HepG2 (cell line): ENCODE measurements around the gene RARA. TPM values are rescaled to one million over a fixed set of nuclear protein-coding genes. Genes with fewer than 3 reads are reported as not detected.

Source experiments
- BHLHE40 ChIP-seq: IDR thresholded peaks from 2 replicates; pipeline ENCODE4 v1.6.1; 2011; ENCODE audit warnings: low read length, improper control_type of control experiment
- CAMTA2 ChIP-seq: sonication (generic); formaldehyde crosslinking; IDR thresholded peaks from 2 replicates; pipeline ENCODE4 v1.4.0; 2020; ENCODE audit warnings: mild to moderate bottlenecking, missing genetic modification reagents, borderline replicate concordance
- EP300 ChIP-seq, 3 experiments: sonication (generic) in 1 of 3; formaldehyde crosslinking in 1 of 3; IDR thresholded peaks; 2 replicates each; pipeline versions ENCODE4 v1.5.1 to v1.6.1; 2011 to 2020; ENCODE audit warnings: low read depth in 2 of 3, low read length in 2 of 3, borderline replicate concordance in 1 of 3, improper control_type of control experiment in 1 of 3, mild to moderate bottlenecking in 1 of 3, missing genetic modification reagents in 1 of 3, moderate library complexity in 1 of 3
- FOXA1 ChIP-seq, 2 experiments: fragments of 450-650 bp in 1 of 2; sonication (generic) in 1 of 2; formaldehyde crosslinking in 1 of 2; IDR thresholded peaks; 2 replicates each; pipeline versions ENCODE4 v1.4.0 to v1.6.1; 2016 to 2020; ENCODE audit warnings: missing genetic modification reagents in 1 of 2
- GLI4 ChIP-seq: sonication (generic); formaldehyde crosslinking; IDR thresholded peaks from 2 replicates; pipeline ENCODE4 v1.5.1; 2020; ENCODE audit warnings: missing genetic modification reagents, mild to moderate bottlenecking, moderate library complexity, borderline replicate concordance
- NFE2 ChIP-seq: sonication (generic); formaldehyde crosslinking; IDR thresholded peaks from 2 replicates; pipeline ENCODE4 v1.4.0; 2020; ENCODE audit warnings: missing genetic modification reagents
- RBM22 ChIP-seq: fragments of 200-400 bp; formaldehyde crosslinking; optimal IDR thresholded peaks from 2 replicates; pipeline ENCODE3; 2017; ENCODE audit warnings: mild to moderate bottlenecking, low read length, moderate library complexity
- ZBTB3 ChIP-seq: sonication (generic); formaldehyde crosslinking; IDR thresholded peaks from 2 replicates; pipeline ENCODE4 v1.4.0; 2020; ENCODE audit warnings: low read depth, mild to moderate bottlenecking, moderate library complexity, missing genetic modification reagents, borderline replicate concordance
- ZFP36L2 ChIP-seq: sonication (generic); formaldehyde crosslinking; IDR thresholded peaks from 2 replicates; pipeline ENCODE4 v1.4.0; 2020; ENCODE audit warnings: missing genetic modification reagents
- ZNF17 ChIP-seq: sonication (generic); formaldehyde crosslinking; IDR thresholded peaks from 2 replicates; pipeline ENCODE4 v1.5.0; 2020; ENCODE audit warnings: mild to moderate bottlenecking, missing genetic modification reagents
- ZNF563 ChIP-seq: sonication (generic); formaldehyde crosslinking; IDR thresholded peaks from 2 replicates; pipeline ENCODE4 v1.8.0; 2022; ENCODE audit warnings: mild to moderate bottlenecking, moderate library complexity, missing genetic modification reagents
- ZNF576 ChIP-seq: sonication (generic); formaldehyde crosslinking; IDR thresholded peaks from 2 replicates; pipeline ENCODE4 v1.4.0; 2020; ENCODE audit warnings: mild to moderate bottlenecking, missing genetic modification reagents
- ZNF598 ChIP-seq: sonication (generic); formaldehyde crosslinking; IDR thresholded peaks from 2 replicates; pipeline ENCODE4 v1.5.1; 2020; ENCODE audit warnings: mild to moderate bottlenecking, missing genetic modification reagents, borderline replicate concordance
- ZNF841 ChIP-seq: sonication (generic); formaldehyde crosslinking; IDR thresholded peaks from 2 replicates; pipeline ENCODE4 v1.8.1; 2023; ENCODE audit warnings: missing genetic modification reagents, borderline replicate concordance
- ZNF878 ChIP-seq: sonication (generic); formaldehyde crosslinking; IDR thresholded peaks from 2 replicates; pipeline ENCODE4 v1.8.1; 2023; ENCODE audit warnings: mild to moderate bottlenecking, missing genetic modification reagents, moderate library complexity
- polyA plus RNA-seq, 8 experiments: library from polyadenylated mRNA; depleted of rRNA in 3 of 8; stranded (reverse) in 7 of 8; unstranded in 1 of 8; fragments of >200 nt; fragmentation: Illumina TruSeq in 4 of 8; extraction: Trizol in 4 of 8; gene quantifications; 2 replicates each; pipeline versions ENCODE4 v1.2.1 to v1.2.3, GENCODE V29; 2011 to 2016; ENCODE audit warnings: low read depth in 4 of 8, missing spikeins in 1 of 8, mixed read lengths in 1 of 8; ENCODE audit not compliant: insufficient read depth in 1 of 8
- total RNA-seq, 5 experiments: library from RNA; depleted of rRNA; stranded (reverse); fragments of >200 nt; fragmentation: Illumina TruSeq; extraction: Trizol; gene quantifications; 2 replicates each; pipeline ENCODE4 v1.2.3, GENCODE V29; 2016; ENCODE audit warnings: low read depth in 1 of 5
- TF ChIP-seq, protein P1 (sequence below): sonication (generic); formaldehyde crosslinking; IDR thresholded peaks from 2 replicates; pipeline ENCODE4 v1.4.0; 2020; ENCODE audit warnings: missing genetic modification reagents
- TF ChIP-seq, protein P2 (sequence below): sonication (generic); formaldehyde crosslinking; IDR thresholded peaks from 2 replicates; pipeline ENCODE4 v1.4.0; 2020; ENCODE audit warnings: missing genetic modification reagents
- TF ChIP-seq, protein P3 (sequence below): sonication (generic); formaldehyde crosslinking; IDR thresholded peaks from 2 replicates; pipeline ENCODE4 v1.5.0; 2020; ENCODE audit warnings: missing genetic modification reagents

Gene RARA
- total and polyA plus RNA-seq, 2 of the 13 experiments (the other 11 are each of a cell fraction or from before 2014, with no cell fraction given) = 6.4 to 8.6 TPM

DNA sequence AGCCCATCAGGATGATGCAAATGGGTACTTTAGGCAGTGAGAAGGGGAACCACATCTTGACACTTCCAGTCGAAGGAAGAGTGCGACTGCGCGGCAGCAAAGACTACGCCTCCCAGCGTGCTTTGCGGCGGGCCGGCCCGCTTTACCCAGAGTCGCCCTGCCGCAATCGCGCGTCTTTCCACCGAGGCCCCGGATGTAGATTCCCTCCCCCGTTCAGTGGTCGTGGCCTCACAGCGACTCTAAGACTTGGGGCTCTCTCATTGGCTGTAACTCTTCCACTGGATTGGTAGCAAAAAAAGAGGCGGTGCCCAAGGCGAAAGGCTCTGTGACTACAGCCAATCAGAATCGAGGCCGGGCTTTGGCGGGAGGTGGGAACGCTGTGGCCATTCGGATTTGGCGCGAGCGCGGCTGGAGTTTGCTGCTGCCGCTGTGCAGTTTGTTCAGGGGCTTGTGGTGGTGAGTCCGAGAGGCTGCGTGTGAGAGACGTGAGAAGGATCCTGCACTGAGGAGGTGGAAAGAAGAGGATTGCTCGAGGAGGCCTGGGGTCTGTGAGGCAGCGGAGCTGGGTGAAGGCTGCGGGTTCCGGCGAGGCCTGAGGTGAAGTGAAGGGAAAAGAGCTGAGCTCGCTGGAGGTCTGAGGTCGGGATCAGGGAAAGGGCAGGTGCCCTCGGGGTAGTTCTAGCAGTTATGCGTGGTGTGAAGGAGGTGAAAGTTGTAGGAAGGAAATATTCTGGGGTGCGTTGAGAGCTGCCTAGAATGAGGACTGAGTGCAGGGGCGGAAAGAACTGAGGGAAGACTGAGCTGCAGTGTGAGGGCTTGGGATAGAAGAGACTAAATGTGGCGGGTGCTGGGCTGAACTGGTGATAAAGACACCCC is 21.2 kb upstream of the RARA start, which contains the start of gene CDC6 (continued):
- TF ChIP-seq, protein P1, sequence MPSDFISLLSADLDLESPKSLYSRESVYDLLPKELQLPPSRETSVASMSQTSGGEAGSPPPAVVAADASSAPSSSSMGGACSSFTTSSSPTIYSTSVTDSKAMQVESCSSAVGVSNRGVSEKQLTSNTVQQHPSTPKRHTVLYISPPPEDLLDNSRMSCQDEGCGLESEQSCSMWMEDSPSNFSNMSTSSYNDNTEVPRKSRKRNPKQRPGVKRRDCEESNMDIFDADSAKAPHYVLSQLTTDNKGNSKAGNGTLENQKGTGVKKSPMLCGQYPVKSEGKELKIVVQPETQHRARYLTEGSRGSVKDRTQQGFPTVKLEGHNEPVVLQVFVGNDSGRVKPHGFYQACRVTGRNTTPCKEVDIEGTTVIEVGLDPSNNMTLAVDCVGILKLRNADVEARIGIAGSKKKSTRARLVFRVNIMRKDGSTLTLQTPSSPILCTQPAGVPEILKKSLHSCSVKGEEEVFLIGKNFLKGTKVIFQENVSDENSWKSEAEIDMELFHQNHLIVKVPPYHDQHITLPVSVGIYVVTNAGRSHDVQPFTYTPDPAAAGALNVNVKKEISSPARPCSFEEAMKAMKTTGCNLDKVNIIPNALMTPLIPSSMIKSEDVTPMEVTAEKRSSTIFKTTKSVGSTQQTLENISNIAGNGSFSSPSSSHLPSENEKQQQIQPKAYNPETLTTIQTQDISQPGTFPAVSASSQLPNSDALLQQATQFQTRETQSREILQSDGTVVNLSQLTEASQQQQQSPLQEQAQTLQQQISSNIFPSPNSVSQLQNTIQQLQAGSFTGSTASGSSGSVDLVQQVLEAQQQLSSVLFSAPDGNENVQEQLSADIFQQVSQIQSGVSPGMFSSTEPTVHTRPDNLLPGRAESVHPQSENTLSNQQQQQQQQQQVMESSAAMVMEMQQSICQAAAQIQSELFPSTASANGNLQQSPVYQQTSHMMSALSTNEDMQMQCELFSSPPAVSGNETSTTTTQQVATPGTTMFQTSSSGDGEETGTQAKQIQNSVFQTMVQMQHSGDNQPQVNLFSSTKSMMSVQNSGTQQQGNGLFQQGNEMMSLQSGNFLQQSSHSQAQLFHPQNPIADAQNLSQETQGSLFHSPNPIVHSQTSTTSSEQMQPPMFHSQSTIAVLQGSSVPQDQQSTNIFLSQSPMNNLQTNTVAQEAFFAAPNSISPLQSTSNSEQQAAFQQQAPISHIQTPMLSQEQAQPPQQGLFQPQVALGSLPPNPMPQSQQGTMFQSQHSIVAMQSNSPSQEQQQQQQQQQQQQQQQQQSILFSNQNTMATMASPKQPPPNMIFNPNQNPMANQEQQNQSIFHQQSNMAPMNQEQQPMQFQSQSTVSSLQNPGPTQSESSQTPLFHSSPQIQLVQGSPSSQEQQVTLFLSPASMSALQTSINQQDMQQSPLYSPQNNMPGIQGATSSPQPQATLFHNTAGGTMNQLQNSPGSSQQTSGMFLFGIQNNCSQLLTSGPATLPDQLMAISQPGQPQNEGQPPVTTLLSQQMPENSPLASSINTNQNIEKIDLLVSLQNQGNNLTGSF (CRISPR knock-in tag) = peak; percentile 22; the same call in 1 of the 2 replicates
- TF ChIP-seq ZNF878 (CRISPR knock-in tag) (peak; percentile 97), CAMTA2 (no peak; the same call in 1 of the 2 replicates), FOXA1 (IDR thresholded peaks at IDR 0.05) (no peak), FOXA1 (CRISPR knock-in tag; IDR thresholded peaks at IDR 0.05) (peak; percentile 25; the same call in 1 of the 2 replicates), ZNF598 (CRISPR knock-in tag) (peak; percentile 93; the same call in 1 of the 2 replicates), ZNF17 (no peak), RBM22 (no peak), ZNF563 (CRISPR knock-in tag) (peak; percentile 76; the same call in 1 of the 2 replicates), NFE2 (0 out of 2 replicates have a peak, but pooled peaks have one; percentile 41), BHLHE40 (no peak; the same call in 1 of the 2 replicates), ZBTB3 (CRISPR knock-in tag) (no peak; the same call in 1 of the 2 replicates), GLI4 (no peak; the same call in 1 of the 2 replicates), EP300 (IDR thresholded peaks at IDR 0.05; ENCODE audit: low read depth in 2 of 2, low read length in 2 of 2) (peak; percentile 5 to 16; a peak in 1 of 4 replicates), EP300 (CRISPR knock-in tag; IDR thresholded peaks at IDR 0.05; ENCODE audit: borderline replicate concordance) (no peak; the same call in 1 of the 2 replicates), ZFP36L2 (CRISPR knock-in tag) (no peak), ZNF841 (CRISPR knock-in tag) (0 out of 2 replicates have a peak, but pooled peaks have one; percentile 29), ZNF576 (CRISPR knock-in tag) (no peak)
- TF ChIP-seq, protein P2, sequence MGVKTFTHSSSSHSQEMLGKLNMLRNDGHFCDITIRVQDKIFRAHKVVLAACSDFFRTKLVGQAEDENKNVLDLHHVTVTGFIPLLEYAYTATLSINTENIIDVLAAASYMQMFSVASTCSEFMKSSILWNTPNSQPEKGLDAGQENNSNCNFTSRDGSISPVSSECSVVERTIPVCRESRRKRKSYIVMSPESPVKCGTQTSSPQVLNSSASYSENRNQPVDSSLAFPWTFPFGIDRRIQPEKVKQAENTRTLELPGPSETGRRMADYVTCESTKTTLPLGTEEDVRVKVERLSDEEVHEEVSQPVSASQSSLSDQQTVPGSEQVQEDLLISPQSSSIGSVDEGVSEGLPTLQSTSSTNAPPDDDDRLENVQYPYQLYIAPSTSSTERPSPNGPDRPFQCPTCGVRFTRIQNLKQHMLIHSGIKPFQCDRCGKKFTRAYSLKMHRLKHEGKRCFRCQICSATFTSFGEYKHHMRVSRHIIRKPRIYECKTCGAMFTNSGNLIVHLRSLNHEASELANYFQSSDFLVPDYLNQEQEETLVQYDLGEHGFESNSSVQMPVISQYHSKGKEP = no peak; the same call in 1 of the 2 replicates
- TF ChIP-seq, protein P3, sequence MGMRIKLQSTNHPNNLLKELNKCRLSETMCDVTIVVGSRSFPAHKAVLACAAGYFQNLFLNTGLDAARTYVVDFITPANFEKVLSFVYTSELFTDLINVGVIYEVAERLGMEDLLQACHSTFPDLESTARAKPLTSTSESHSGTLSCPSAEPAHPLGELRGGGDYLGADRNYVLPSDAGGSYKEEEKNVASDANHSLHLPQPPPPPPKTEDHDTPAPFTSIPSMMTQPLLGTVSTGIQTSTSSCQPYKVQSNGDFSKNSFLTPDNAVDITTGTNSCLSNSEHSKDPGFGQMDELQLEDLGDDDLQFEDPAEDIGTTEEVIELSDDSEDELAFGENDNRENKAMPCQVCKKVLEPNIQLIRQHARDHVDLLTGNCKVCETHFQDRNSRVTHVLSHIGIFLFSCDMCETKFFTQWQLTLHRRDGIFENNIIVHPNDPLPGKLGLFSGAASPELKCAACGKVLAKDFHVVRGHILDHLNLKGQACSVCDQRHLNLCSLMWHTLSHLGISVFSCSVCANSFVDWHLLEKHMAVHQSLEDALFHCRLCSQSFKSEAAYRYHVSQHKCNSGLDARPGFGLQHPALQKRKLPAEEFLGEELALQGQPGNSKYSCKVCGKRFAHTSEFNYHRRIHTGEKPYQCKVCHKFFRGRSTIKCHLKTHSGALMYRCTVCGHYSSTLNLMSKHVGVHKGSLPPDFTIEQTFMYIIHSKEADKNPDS (CRISPR knock-in tag) = no peak
